Neutrophil (primary cell): Measurements from ENCODE around the gene CPSF2.

ENCODE experiments used
- H3K27ac ChIP-seq: fragments of 200-600 bp; sonication (generic); 2 replicates; pipeline ENCODE4 v1.5.1; 2016; ENCODE audit warnings: mild to moderate bottlenecking, moderate library complexity
- H3K27me3 ChIP-seq: fragments of 200-600 bp; sonication (generic); 2 replicates; pipeline ENCODE4 v1.6.0; 2016; ENCODE audit warnings: mild to moderate bottlenecking
- H3K36me3 ChIP-seq: fragments of 200-600 bp; sonication (generic); 2 replicates; pipeline ENCODE4 v1.5.1; 2017
- H3K4me1 ChIP-seq, 2 experiments: fragments of 200-600 bp in 1 of 2; sonication (generic) in 1 of 2; 1 replicate in 1 of 2; 2 replicates in 1 of 2; pipeline versions ENCODE4 v1.5.1 to v1.6.1; 2013 to 2016; ENCODE audit warnings: low read depth in 1 of 2, low read length in 1 of 2, mild to moderate bottlenecking in 1 of 2, moderate library complexity in 1 of 2; ENCODE audit not compliant: control insufficient read depth in 1 of 2, insufficient read depth in 1 of 2
- H3K4me3 ChIP-seq, 2 experiments: fragments of 200-600 bp in 1 of 2; sonication (generic) in 1 of 2; 1 replicate in 1 of 2; 2 replicates in 1 of 2; pipeline ENCODE4 v1.5.1; 2013 to 2016; ENCODE audit warnings: low read depth in 1 of 2, low read length in 1 of 2, mild to moderate bottlenecking in 1 of 2, moderate library complexity in 1 of 2
- H3K9me3 ChIP-seq: fragments of 200-600 bp; sonication (generic); 2 replicates; pipeline ENCODE4 v1.5.1; 2016
- CTCF ChIP-seq: fragments of 200-600 bp; sonication (generic); IDR thresholded peaks from 2 replicates; pipeline ENCODE4 v1.5.1; 2016; ENCODE audit warnings: antibody characterized with exemption

The CPSF2 gene

GRCh38 chr14:92143309-92143708, 21.5 kb downstream of the CPSF2 start:
- H3K27me3 ChIP-seq: no peaks in the 10 kb centered on the region
- no peak overlapping the region for H3K4me3 ChIP-seq
- H3K27ac ChIP-seq: no peak overlapping the region
- H3K9me3 ChIP-seq: no peaks in the 10 kb centered on the region
- H3K4me1 ChIP-seq: no peaks in the 10 kb centered on the region
- H3K36me3 ChIP-seq: peaks cover 95% of the 10 kb centered on the region
- TF ChIP-seq CTCF: no peak

GRCh38 chr14:92143962-92144361, 22.2 kb downstream of the CPSF2 start:
- no peak for TF ChIP-seq CTCF
- no peaks in the 10 kb centered on the region for H3K27me3 ChIP-seq
- H3K27ac ChIP-seq: no peak overlapping the region

GRCh38 chr14:92144708-92145107, 22.9 kb downstream of the CPSF2 start:
- TF ChIP-seq CTCF: no peak
- peaks cover 94% of the 10 kb centered on the region for H3K36me3 ChIP-seq
- no peak overlapping the region for H3K27ac ChIP-seq
- no peaks in the 10 kb centered on the region for H3K27me3 ChIP-seq
- no peaks in the 10 kb centered on the region for H3K4me1 ChIP-seq
- no peaks in the 10 kb centered on the region for H3K9me3 ChIP-seq
- H3K4me3 ChIP-seq: no peak overlapping the region

More at GRCh38 chr14:92143962-92144361, 22.2 kb downstream of the CPSF2 start:
- no peak overlapping the region for H3K4me3 ChIP-seq
- no peaks in the 10 kb centered on the region for H3K9me3 ChIP-seq
- no peaks in the 10 kb centered on the region for H3K4me1 ChIP-seq
- peaks cover 94% of the 10 kb centered on the region for H3K36me3 ChIP-seq

DNA sequence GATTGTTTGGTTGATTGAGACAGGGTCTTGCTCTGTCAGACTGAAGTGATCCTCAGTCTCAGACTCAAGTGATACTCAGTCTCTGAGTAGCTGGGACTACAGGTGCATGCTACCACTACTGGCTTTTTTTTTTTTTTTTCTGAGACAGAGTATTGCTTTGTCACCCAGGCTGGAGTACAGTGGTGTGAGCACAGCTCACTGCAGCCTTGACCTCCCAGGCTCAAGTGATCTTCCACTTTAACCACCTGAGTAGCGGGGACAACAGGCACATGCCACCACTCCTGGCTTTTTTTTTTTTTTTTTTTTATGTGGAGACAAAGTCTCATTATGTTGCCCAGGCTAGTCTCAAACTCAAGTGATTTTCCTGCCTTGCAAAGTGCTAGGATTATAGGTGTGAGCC, 31.8 kb downstream of the CPSF2 start:
- TF ChIP-seq CTCF: no peak
- H3K4me1 ChIP-seq: no peaks in the 10 kb centered on the region
- no peaks in the 10 kb centered on the region for H3K9me3 ChIP-seq
- H3K4me3 ChIP-seq: no peak overlapping the region
- H3K36me3 ChIP-seq: peaks cover 53% of the 10 kb centered on the region
- no peaks in the 10 kb centered on the region for H3K27me3 ChIP-seq
- no peak overlapping the region for H3K27ac ChIP-seq

- H3K36me3 ChIP-seq: peaks cover 54% of the 10 kb centered on the region
- no peak overlapping the region for H3K27ac ChIP-seq
- no peak overlapping the region for H3K4me3 ChIP-seq
- no peaks in the 10 kb centered on the region for H3K27me3 ChIP-seq
- no peaks in the 10 kb centered on the region for H3K9me3 ChIP-seq
- H3K4me1 ChIP-seq: no peaks in the 10 kb centered on the region
- no peak for TF ChIP-seq CTCF
Measured at GRCh38 chr14:92154283-92154942, 32.6 kb downstream of the CPSF2 start.
